Ureter (tissue), 1 donor: ENCODE data around the gene FAM76A. TPM values are rescaled to one million over a fixed set of nuclear protein-coding genes. Genes with fewer than 3 reads are reported as not detected.
A peak's percentile ranks its signal among the peaks of the same experiment; 100 is the strongest.
"Not testable (repeated sequence)": the region's sequence is repeated elsewhere in the genome, so short reads cannot be mapped to it uniquely, and the experiment has no call there.

ENCODE experiments used
- DNase-seq: peaks from one replicate; pipeline ENCODE4 v3.0.0-alpha.2; 2020; ENCODE audit warnings: low spot score
- total RNA-seq: library from RNA; stranded (reverse); gene quantifications from one replicate; pipeline ENCODE4 v1.2.4, GENCODE V29; 2023
- donor health status: DM: yes; HTN: yes; CAD: no.

FAM76A gene
- 17.5 TPM for total RNA-seq

DNA sequence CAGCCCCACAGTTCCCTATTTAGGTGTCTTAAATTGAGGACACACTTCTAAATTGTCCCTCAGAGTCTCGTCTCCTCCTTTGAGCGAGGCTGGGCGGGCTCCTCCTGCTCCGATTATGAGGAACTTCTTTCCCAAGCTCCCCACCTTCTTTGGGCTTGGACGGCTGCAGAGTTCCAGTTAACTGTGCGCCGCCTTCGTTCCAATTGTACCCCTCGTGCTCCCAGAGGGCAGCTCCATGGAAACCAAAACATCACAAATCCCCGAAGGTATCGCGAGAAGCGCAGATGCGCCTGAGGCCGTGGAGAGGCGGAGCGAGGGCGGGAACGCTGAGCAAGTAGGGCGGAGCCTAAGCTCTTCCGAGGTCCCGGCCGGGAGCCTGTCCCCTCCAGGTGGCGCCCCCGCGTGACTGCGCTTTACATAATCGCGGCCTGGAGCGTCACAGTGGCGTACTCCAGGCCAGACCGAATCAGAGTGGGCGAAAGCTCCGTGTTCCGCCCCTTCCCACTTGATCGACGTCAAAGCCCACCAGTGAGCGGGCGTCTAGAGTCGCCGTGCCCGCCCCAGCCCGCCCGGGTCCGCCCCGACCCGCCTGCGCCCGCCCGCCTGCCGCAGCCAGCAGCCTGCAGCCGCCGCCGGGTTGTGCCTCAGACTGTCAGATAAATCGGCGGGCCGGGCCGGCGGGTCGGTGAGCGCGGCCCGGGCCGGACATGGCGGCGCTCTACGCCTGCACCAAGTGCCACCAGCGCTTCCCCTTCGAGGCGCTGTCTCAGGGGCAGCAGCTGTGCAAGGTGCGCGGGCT is at the start of gene FAM76A:
Gene FAM76A (plus strand): TSS at position 588 of the 799 bp plus-strand sequence. CDS start 120 bp downstream, at position 708.
- DNase-seq: peak; percentile 99

GRCh38 chr1:27676410-27676809 is 49.4 kb upstream of the FAM76A start:
- no peak for DNase-seq

DNA sequence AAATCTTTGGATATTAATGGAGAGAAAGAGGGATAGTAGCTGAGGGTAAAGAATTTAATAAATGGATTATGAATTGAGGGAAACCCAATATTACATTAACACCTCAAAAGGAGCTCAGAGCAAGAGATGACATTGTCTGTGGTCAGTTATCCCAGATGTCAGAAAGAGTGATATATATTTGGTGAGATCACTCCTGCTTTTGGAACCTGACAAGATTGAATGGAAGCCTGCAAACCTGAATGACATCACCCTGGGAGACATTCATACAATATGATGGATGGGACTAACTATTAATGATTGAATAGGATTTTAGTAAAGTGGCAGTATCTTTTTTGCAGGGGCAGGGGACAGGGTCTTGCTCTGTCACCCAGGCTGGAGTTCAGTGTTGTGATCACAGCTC is 47.0 kb upstream of the FAM76A start:
- no peak for DNase-seq

- not testable (repeated sequence) for DNase-seq
Measured at GRCh38 chr1:27680225-27680791, 45.5 kb upstream of the FAM76A start.

- not testable (repeated sequence) for DNase-seq
Measured at GRCh38 chr1:27681580-27681979, 44.2 kb upstream of the FAM76A start.

- no peak for DNase-seq
Measured at GRCh38 chr1:27682351-27682944, 43.3 kb upstream of the FAM76A start.

- no peak for DNase-seq
Measured at GRCh38 chr1:27684176-27684575, 41.6 kb upstream of the FAM76A start.

DNA sequence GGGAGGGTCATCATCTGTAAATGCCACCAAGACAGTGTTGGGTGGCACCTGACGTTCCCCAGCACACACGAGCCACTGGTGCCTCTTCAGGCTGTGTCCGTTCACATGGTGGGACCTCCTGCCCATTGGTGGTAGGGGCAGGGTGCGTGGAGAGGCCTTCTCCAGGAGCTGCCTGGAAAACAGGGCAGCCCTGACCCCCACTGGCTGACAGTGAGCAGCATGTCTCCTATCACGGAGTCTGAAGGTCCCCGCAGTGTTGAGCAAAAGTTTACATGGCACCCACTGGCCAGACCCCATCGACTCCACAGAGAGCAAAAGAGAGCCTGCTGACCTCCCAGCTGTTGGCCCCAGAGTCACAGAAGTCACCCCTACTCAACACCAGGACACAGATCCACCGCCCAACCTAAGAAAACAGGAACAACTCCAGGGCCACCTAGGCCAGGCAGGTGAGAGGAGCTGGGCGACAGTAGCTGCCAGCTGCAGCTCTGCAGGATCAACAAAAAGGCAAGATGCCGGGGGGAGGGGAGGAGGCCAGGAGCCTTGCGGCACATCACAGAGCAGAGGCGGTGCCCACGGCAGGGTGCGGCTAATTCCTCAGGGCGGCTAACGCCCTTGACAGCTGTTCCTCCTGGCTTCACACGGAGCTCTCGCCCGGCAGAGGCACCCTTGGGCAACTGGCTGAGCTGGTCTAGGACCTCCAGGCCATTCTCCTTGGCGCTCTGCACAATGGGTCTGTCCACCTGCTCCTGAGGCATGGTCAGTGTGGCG is 39.4 kb upstream of the FAM76A start:
- peak; percentile 58 for DNase-seq

DNA sequence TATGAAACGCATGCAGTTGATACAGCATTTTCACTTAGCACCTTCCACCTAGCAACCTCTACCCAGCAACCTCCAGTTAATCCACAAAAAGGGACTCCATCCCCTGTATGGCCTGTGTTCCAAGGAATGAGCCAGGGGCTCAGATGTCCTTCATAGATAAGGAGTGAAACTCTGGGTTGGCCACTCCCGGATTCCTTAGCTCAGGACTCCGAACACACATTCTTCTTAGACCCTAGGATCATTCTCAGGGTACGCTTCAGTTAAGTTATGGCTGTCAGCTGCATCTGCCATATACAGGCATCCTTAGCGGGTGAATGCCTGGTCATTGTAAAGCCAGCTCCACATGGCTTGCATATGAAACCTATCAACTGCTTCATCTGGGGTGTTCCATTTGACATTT is 37.9 kb upstream of the FAM76A start:
- no peak for DNase-seq

DNA sequence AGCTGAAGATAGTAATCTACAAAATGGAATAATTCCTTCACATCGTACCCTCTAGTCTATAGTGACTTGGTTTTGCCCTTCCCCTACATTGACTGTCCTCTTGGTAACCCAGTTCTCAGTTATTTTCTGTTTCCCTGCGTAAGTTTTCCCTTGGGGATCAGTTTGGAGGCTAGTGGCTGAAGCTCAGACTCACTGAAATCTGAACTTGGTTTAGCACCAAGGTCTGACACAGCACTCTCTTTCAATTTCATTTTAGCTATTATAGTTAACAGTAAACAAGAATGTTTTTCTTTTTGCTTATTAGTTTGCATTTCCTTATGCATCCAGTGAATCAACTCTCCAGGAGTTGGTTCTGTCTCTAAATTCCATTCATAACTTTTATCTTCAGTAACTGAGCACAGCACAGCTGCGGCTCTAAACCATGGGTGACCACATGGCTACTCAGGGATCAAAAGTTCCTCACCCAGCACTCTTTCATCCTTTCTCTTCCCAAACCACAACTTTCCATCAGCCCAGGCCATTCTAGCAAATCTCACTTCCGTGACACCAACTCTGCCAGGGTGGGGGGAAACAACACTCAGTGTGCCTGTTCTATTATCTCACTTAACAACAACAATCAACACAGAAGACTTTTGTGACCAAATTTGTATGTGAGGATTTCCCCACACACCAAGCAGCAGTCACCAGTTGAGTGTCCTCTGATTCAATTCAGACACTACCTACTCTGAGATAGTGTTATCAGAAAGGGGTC is 36.2 kb upstream of the FAM76A start:
- no peak for DNase-seq

- DNase-seq: no peak
Measured at GRCh38 chr1:27690183-27690582, 35.6 kb upstream of the FAM76A start.

- not testable (repeated sequence) for DNase-seq
Measured at GRCh38 chr1:27696835-27697234, 28.9 kb upstream of the FAM76A start.

DNA sequence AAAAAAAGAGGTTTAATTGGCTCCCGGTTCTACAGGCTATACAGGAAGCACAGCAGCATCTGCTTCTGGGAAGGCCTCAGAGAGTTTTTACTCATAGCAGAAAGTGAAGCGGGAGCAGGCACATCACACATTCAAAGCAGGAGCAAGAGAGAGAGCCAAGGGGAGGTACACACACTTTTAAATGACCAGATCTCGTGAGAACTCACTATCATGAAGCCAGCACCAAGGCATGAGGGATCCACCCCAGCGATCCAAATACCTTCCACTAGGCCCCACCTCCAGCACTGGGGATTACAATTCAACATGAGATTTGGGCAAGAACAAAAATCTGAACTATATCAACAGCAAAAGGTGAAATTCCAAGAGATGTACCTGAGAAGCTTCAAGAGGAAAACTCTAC is 20.8 kb upstream of the FAM76A start:
- no peak for DNase-seq

DNA sequence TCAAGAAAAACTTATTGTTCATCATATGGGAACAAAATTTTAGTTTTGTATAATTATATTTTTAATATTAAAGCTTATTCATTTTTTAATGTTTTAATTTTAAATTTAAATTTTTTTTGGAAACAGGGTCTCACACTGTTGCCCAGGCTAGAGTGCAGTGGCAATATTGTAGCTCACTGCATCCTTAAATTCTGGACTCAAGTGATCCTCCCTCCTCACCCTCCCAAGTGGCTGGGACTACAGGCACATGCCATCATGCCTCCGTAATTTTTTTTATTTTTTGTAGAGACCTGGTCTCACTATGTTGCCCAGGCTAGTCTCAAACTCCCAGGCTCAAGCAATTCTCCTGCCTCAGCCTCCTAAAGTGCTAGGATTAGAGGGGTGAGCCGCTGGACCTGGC is 20.2 kb upstream of the FAM76A start:
- DNase-seq: no peak

- no peak for DNase-seq
Measured at GRCh38 chr1:27710574-27710973, 15.2 kb upstream of the FAM76A start.

GRCh38 chr1:27713139-27713725 is 12.5 kb upstream of the FAM76A start:
- no peak for DNase-seq

DNA sequence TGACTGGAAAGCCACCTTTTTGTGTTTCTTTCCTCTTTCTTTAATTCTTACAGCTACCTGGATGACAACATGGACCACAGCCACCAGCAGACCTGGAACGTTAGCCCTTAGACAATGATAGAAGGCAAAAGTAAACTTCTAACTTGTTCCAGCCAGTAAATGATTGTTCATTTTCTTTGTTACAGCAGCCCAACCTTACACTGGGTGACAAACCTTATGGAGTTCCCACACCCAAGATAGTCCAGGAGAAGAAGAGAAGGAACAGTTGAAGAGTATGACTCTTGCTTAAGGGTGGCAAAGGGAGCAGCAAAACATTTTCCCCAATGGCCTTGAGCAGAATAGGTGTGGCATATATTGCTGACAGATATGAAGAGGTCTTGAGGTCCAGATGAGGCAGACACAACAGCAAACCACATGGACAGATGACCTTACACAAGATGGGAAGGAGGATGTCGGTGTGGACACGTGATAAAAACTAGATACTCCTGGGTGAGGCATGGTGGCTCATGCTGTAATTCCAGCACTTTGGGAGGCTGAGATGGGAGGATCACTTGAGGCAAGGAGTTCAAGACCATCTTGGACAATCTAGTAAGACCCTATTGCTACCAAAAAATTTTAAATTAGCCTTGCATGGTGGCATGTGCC is 11.8 kb upstream of the FAM76A start:
- no peak for DNase-seq

GRCh38 chr1:27716262-27716895 is 9.4 kb upstream of the FAM76A start:
- DNase-seq: no peak

DNA sequence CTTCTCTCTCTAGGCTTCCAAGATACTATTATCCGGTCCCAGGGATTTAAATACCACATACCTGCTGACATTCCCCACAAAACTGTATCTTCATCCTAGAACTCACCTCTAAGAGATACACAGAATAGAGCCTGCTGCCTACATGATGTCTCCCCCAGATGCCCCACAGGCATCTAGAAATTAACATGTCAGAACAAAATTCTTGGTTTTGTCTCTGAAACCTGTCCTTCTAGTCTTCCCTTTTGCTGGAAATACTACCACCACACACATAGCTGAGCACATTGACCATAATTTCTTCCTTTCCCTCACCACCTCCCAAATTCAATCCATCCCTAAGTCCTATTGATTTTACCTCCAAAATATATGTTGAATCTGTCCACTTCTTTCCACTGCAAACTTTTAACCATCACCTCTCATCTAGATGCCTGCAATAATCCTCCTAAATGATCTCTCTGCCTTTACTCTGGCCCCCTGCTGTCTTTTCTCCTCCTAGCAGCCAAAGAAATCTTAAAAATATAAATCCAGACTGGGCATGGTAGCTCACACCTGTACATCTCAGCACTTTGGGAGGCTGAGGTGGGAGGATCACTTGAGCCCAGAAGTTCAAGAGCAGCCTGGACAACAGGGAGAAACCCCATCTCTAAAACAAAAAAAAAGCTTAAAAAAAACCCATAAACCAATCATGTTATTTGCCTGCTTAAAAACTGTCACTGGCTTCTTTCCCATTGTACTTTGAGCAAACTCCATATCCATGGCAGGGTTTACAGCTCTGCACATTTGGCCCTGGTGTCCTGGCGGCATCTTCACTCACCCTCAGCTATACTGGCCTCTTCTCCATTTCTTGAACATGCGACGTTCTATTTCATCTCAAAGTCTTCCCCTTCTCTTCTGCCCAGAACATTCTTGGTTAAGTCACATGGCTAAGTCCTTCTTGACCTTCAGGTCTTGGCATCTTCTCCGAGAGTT is 6.2 kb upstream of the FAM76A start:
- DNase-seq: no peak
